Superior temporal gyrus (tissue), 1 donor: Measurements from ENCODE around the gene ASAP2.
A peak's percentile ranks its signal among the peaks of the same experiment; 100 is the strongest.

Source experiments
- DNase-seq: peaks from one replicate; pipeline ENCODE4 v3.0.0-alpha.2; 2016; ENCODE audit errors: extremely low spot score

ASAP2 gene

GRCh38 chr2:9428965-9429577 is 222.5 kb downstream of the ASAP2 start:
- DNase-seq, result no peak

DNA sequence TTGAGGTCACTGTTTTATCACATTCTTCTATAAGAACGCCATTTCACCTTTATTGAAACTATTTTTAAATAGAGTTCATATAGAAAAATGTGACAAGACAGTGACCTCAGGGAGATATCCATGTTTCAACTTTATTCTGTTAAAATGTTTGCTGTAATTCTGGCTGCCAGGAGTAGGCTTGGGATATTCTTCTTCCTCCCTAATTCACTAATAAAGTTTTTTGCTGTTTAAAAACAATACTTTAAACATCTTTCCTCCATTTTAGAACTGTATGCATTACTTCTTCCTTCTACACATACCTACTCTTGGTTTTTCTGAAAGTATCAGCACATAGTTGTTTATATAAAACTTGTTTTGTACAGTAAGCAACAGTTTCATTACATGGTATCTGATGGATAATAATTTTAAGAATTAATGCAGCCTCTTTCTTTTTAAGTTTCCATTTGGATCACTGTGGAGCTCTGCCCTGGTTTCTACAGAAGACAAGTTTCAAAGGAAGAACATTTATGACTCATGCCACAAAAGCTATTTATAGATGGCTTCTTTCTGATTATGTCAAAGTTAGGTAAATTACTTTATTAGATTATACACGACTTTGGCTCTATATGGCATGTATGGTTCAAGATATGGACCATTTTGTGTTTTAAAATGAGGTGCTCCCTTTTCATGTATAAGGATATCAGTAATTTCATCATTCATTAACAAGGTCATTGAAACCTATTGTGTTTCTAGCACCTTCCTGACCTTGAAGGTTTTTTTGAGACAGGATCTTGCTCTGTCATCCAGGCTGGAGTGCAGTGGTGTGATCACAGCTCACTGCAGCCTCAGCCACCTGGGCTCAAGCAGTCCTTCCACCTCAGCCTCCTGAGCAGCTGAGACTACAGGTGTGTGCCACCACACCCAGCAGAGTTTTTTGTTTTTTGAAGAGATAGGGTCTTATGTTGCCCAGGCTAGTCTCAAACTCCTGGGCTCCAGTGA is 224.0 kb downstream of the ASAP2 start:
- DNase-seq, result no peak

DNA sequence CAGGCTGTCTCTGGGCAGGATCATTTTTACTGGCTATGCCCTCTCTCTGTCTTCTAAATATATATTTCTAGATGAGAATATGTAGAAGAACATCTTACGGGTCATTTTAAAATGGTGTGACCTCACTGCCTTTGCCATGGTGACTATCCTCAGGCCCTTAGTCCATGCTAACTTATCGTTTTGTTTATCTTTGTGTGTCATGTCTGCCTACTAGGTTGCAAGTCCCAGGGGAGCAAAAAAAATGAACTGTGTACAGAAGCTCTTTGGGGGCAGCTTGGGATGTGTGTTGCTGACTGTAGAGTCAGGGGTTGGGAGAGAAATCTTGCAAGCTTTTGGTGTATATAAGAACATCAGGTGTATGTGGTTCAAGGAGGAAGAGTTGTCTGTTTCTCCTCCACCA is 227.9 kb downstream of the ASAP2 start:
- DNase-seq, result no peak

- no peak for DNase-seq
Observed at GRCh38 chr2:9439536-9439935, 232.9 kb downstream of the ASAP2 start.

GRCh38 chr2:9440058-9440727 is 233.6 kb downstream of the ASAP2 start:
- peak; percentile 51 for DNase-seq

GRCh38 chr2:9441556-9441955 is 234.9 kb downstream of the ASAP2 start:
- DNase-seq, result peak; percentile 49

- no peak for DNase-seq
Observed at GRCh38 chr2:9443526-9443925, 236.9 kb downstream of the ASAP2 start.

GRCh38 chr2:9445089-9445488 is 238.5 kb downstream of the ASAP2 start:
- DNase-seq, result no peak

DNA sequence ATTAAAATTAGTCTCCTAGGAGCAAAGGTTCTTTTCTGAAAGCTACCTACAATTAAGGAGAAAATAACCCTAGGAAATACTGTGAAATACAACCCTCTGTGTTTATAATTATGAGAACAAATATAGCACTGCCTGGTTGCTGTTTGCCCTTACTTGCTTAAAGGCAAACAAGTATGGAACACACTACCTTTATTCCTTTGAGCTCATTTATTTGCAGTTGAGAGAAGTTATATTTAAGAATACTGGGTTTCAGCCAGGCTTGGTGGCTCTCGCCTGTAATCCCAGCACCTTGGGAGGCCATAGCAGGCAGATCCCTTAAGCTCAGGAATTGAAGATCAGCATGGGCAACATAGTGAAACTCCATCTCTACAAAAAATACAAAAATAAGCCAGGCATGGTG is 244.6 kb downstream of the ASAP2 start:
- DNase-seq, result no peak
